Measurements from ENCODE around the gene MTMR3. TPM values are rescaled to one million over a fixed set of nuclear protein-coding genes. Genes with fewer than 3 reads are reported as not detected.
A peak's percentile ranks its signal among the peaks of the same experiment; 100 is the strongest.

Gene MTMR3
- total RNA-seq, 2 donors from 2014 or later = 25.8 to 44.4 TPM

DNA sequence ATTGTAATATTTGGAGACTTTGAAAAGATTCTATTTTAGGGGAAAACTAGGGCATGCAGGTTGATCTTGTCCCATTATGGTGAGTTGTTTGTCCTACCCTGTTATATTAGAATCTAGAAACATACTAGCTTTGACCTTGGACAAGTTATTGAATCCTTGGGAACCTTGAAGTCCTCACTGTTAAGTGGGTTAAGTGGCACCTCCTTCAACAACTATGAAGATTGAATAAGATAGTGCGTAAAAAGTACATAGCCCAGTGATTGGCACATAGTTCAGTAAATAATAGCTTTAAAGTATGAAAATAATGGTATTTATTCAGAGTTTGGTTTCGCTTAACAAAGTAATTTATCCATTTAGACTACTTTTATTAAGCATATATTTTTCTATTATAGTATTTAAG is 51.6 kb downstream of the MTMR3 start:
- ATAC-seq (no peak), DNase-seq (ENCODE audit: low spot score in 2 of 2) (no peak)
- no peak overlapping the region for H3K27ac Mint-ChIP-seq
- no peaks in the 10 kb centered on the region for H3K36me3 Mint-ChIP-seq
- H3K9me3 Mint-ChIP-seq = no peaks in the 10 kb centered on the region

GRCh38 chr22:29936186-29936585 is 53.2 kb downstream of the MTMR3 start:
- DNase-seq (ENCODE audit: low spot score in 2 of 2) (no peak), ATAC-seq (no peak)
- H3K9me3 Mint-ChIP-seq = peaks cover 0 to 4% of the 10 kb centered on the region in 2 donors
- H3K36me3 Mint-ChIP-seq = peaks cover 0 to 8% of the 10 kb centered on the region in 2 donors
- H3K27ac Mint-ChIP-seq = no peak overlapping the region

DNA sequence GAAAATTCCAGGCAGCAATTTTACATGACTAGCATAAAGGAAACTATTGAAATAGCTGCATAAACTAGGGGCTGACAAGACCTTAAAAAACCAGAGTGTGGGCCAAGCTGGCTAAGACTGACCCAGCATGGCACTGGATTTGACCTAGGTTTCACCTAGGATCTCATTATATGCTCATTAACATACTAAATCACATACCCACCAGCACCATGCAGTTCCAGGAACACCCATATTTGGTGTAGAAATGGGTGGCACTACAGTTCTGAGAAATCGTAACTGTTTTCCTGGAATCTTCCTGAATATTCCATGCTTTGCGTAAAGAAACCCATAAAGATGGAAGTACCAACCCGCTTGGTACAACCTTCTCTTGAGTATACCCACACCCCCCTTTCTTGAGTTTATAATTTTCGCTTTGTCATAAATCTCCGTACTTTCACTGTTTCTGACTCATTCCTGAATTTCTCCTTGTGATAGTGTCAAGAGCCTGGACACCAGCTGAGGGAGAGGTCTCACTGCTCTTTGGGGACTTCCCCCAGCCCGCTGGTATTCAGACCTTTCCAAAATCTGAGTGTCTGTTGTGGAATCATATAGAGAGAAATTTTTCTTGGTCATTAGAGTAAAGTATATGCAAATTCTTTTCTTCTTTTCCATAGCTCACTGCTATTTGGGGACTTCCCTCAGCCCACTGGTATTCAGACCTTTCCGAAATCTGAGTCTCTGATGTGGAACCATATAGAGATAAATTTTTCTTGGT is 55.1 kb downstream of the MTMR3 start:
- H3K9me3 Mint-ChIP-seq = peaks cover 3 to 16% of the 10 kb centered on the region in 2 donors
- peaks cover 6 to 17% of the 10 kb centered on the region in 2 donors for H3K36me3 Mint-ChIP-seq
- no peak for DNase-seq (ENCODE audit: low spot score in 2 of 2)
- no peak overlapping the region for H3K27ac Mint-ChIP-seq
- ATAC-seq = peak; percentile 77 to 96

GRCh38 chr22:29940526-29940925 is 57.6 kb downstream of the MTMR3 start:
- H3K9me3 Mint-ChIP-seq = peaks cover 3 to 16% of the 10 kb centered on the region in 2 donors
- ATAC-seq = no peak
- no peak for DNase-seq (ENCODE audit: low spot score in 2 of 2)
- peak overlapping the region in 1 of 2 donors; percentile 81 for H3K27ac Mint-ChIP-seq
- peaks cover 6 to 17% of the 10 kb centered on the region in 2 donors for H3K36me3 Mint-ChIP-seq

DNA sequence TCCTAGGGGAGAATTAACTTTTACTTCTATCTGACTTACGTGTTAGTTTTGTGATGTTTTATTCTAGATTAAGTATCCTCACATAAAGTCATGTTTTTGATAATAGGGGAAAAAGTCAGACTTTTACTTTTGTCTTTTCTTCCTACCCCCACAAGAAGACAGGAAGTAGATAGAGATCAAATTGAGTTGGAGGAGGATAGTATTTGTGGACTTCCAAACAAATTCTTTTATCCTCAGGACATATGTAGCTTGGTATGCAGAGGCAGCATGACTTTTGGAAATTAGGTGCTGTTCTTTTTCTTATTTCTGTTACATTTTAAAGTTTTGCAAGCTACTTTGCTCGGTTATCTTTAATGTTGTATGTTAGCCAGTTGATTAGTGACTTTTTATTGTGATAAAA is 61.4 kb downstream of the MTMR3 start:
- Mint-ChIP-seq H3K9me3 (peaks cover 3 to 16% of the 10 kb centered on the region in 2 donors), H3K27ac (no peak overlapping the region), H3K36me3 (peaks cover 6 to 17% of the 10 kb centered on the region in 2 donors)
- ATAC-seq (no peak), DNase-seq (ENCODE audit: low spot score in 2 of 2) (no peak)

- ATAC-seq = no peak
Observed at GRCh38 chr22:29945435-29945834, 62.5 kb downstream of the MTMR3 start.

DNA sequence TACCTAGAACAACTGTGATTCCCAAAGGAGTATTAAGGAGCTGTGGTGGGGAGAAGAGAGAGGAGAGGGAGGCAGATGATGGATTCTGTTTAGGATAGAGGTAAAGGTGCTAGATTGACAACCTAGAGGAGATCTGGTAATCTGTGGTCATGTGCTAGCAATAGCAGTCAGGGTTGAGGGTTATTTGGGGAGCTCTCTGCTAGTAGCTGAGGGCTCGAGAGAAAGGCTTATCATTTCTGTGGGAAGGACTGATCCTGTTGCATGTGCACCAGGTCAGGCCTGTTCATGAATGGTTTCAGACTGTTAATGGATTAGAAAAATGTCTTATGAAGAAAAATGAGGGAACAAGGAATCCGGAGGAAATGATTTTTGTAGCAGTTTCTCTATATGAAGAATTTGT is 63.2 kb downstream of the MTMR3 start:
- Mint-ChIP-seq H3K27ac (no peak overlapping the region), H3K36me3 (peaks cover 6 to 9% of the 10 kb centered on the region in 2 donors), H3K9me3 (peaks cover 3 to 12% of the 10 kb centered on the region in 2 donors)
- DNase-seq (ENCODE audit: low spot score in 2 of 2) = no peak
- no peak for ATAC-seq

More at GRCh38 chr22:29945435-29945834, 62.5 kb downstream of the MTMR3 start:
- Mint-ChIP-seq H3K9me3 (peaks cover 3 to 12% of the 10 kb centered on the region in 2 donors), H3K27ac (no peak overlapping the region), H3K36me3 (peaks cover 6 to 12% of the 10 kb centered on the region in 2 donors)
- no peak for DNase-seq (ENCODE audit: low spot score in 2 of 2)

- Mint-ChIP-seq H3K36me3 (no peaks in the 10 kb centered on the region), H3K9me3 (peaks cover 0 to 2% of the 10 kb centered on the region in 2 donors), H3K27ac (no peak overlapping the region)
- DNase-seq (ENCODE audit: low spot score in 2 of 2) (no peak), ATAC-seq (no peak)
Observed at GRCh38 chr22:29947410-29948384, 64.7 kb downstream of the MTMR3 start.

DNA sequence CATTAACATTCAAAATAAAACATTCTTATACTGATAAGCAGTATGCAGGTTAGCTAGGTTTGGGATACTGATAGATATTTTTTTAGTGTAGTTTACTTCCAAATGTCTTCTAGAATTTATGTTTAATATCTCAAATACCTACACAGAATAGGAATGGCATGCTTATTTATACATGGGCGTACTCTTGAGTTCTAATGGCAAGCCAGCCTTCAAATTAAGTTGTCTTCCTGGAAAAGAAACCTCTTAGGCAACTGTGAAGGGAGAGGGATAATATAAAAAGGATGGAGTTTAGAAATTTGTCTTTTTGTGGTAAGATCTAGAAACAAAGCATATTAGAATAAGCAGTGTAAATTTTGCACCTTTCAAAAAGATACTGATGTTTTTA is 65.4 kb downstream of the MTMR3 start:
- DNase-seq (ENCODE audit: low spot score in 2 of 2) (no peak), ATAC-seq (no peak)
- Mint-ChIP-seq H3K9me3 (no peaks in the 10 kb centered on the region), H3K36me3 (no peaks in the 10 kb centered on the region), H3K27ac (no peak overlapping the region)

DNA sequence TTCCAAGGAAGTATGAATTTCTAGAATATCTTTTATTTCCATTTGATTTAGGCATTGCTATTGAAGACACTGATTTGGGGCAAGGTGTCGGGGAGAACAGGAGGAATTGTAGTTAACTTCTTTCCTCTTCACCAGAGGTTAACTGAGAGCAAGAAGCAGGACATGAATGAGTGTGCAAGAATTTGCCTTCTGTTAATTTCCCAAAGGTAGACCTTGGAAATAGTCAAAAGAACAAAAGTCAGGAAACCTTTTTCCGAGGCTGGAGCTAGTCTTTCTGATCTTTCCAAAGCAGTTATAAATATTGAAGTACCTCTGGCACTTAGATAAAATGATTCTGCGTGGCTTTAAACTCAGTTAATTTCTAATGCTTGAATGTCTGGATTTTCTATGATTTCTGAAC is 66.9 kb downstream of the MTMR3 start:
- ATAC-seq (no peak), DNase-seq (ENCODE audit: low spot score in 2 of 2) (no peak)
- no peaks in the 10 kb centered on the region for H3K36me3 Mint-ChIP-seq
- no peak overlapping the region for H3K27ac Mint-ChIP-seq
- H3K9me3 Mint-ChIP-seq = no peaks in the 10 kb centered on the region

DNA sequence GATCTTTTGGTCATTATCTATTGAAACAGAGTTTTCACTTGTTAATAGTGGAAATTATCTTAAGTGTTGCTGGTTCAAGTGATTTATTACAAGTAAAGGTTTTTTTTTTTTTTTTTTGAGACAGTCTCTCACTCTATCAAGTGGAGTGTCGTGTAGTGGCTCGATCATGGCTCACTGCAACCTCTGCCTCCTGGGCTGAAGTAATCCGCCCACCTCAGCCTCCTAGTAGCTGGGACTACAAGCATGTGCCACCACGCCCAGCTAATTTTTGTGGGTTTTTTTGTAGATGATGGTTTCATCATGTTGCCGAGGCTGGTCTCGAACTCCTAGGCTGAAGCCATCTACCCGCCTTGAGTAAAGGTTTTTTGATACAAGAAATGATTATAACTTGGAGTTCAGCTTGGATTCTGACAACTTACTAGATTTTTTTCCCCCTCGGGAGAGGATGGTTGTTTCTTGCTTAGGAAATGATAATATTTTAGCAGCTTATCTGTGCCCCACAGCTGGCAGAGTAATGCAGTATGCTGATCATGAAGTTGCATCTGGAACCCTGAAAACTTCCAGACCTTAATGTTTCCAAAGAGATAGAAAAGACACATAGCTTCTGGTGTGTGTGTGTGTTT is 68.9 kb downstream of the MTMR3 start:
- Mint-ChIP-seq H3K27ac (no peak overlapping the region), H3K36me3 (no peaks in the 10 kb centered on the region), H3K9me3 (no peaks in the 10 kb centered on the region)
- ATAC-seq (no peak), DNase-seq (ENCODE audit: low spot score in 2 of 2) (no peak)

GRCh38 chr22:29954203-29954855 is 71.4 kb downstream of the MTMR3 start:
- H3K9me3 Mint-ChIP-seq = no peaks in the 10 kb centered on the region
- DNase-seq (ENCODE audit: low spot score in 2 of 2) (no peak), ATAC-seq (no peak)
- H3K27ac Mint-ChIP-seq = no peak overlapping the region
- H3K36me3 Mint-ChIP-seq = no peaks in the 10 kb centered on the region

- ATAC-seq = no peak
- Mint-ChIP-seq H3K36me3 (no peaks in the 10 kb centered on the region), H3K27ac (no peak overlapping the region), H3K9me3 (no peaks in the 10 kb centered on the region)
- DNase-seq (ENCODE audit: low spot score in 2 of 2) = no peak
Observed at GRCh38 chr22:29956680-29957079, 73.7 kb downstream of the MTMR3 start.

DNA sequence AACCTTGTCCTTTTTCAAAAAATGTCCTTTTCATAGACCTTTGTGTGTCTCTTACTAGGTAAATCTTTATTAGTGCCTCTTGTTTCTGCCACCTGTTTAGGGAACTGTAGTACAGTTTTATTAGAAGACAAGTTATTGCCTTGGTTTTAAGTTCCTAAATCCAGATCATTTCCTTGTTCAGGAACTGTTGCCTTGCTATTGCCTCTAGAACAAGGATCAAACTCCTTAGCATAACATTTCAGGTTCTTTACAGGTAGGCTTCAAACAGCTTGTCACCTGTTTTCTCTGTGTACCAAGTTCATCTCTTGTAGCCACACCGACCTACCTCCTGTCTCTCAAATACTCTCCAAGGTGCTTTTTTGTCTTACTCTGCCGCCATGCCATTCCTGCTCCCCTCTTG is 75.2 kb downstream of the MTMR3 start:
- no peaks in the 10 kb centered on the region for H3K36me3 Mint-ChIP-seq
- ATAC-seq = no peak
- no peak overlapping the region for H3K27ac Mint-ChIP-seq
- no peak for DNase-seq (ENCODE audit: low spot score in 2 of 2)
- no peaks in the 10 kb centered on the region for H3K9me3 Mint-ChIP-seq

DNA sequence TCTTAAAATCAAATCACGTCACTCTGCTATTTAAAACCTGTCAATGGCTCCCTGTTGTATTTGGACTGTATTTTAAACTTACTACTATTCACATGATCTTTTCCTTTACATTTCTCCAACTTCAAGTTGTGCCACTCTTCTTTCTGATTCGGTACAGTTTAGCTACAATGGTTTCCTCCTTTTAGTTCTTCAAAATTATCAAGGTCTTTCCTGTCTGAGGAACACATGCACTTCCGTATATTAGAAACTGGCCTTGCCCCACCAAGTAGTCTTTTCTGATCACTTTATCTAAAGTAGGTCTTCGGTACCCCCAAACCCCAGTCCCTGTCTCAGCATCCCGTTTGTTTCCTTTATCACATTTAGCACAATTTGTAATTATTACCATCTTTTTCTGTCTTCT is 81.8 kb downstream of the MTMR3 start:
- Mint-ChIP-seq H3K27ac (no peak overlapping the region), H3K36me3 (no peaks in the 10 kb centered on the region), H3K9me3 (no peaks in the 10 kb centered on the region)
- no peak for DNase-seq (ENCODE audit: low spot score in 2 of 2)
- no peak for ATAC-seq

- DNase-seq (ENCODE audit: low spot score in 2 of 2) (no peak), ATAC-seq (no peak)
- Mint-ChIP-seq H3K9me3 (no peaks in the 10 kb centered on the region), H3K36me3 (no peaks in the 10 kb centered on the region), H3K27ac (no peak overlapping the region)
Observed at GRCh38 chr22:29967461-29967860, 84.5 kb downstream of the MTMR3 start.

Measured in activated naive CD4-positive, alpha-beta T cell treated with anti-CD3 and anti-CD28 coated beads, Interleukin-2, amount 50 U/mL, for 72 hours (primary cell).